OCI-LY1 (cell line): ENCODE results near the gene CD302.

Source experiments
- H2AFZ ChIP-seq: fragments of 200-600 bp; sonication (generic), shearing (Covaris generic); 2 replicates; pipeline ENCODE4 v1.6.0; 2014; ENCODE audit warnings: antibody characterized with exemption, mild to moderate bottlenecking, low read length
- H3F3A ChIP-seq: fragments of 200-600 bp; sonication (generic), shearing (Covaris generic); 2 replicates; pipeline ENCODE4 v1.6.0; 2014; ENCODE audit warnings: mild to moderate bottlenecking, antibody characterized with exemption, low read length, moderate library complexity; ENCODE audit not compliant: insufficient read depth
- H3K27ac ChIP-seq: fragments of 200-600 bp; sonication (generic); 2 replicates; pipeline ENCODE4 v1.5.1; 2014; ENCODE audit warnings: low read length, mixed run types, mild to moderate bottlenecking, low read depth; ENCODE audit not compliant: poor library complexity, severe bottlenecking
- H3K27me3 ChIP-seq: fragments of 200-600 bp; sonication (generic); 2 replicates; pipeline ENCODE4 v1.6.0; 2014; ENCODE audit warnings: antibody characterized with exemption, mild to moderate bottlenecking, low read length, moderate library complexity; ENCODE audit not compliant: insufficient read depth
- H3K36me3 ChIP-seq: fragments of 200-600 bp; sonication (generic); 2 replicates; pipeline ENCODE4 v1.6.1; 2014; ENCODE audit warnings: mild to moderate bottlenecking, antibody characterized with exemption, low read length, moderate library complexity, mixed read lengths; ENCODE audit not compliant: insufficient read depth
- H3K4me1 ChIP-seq: fragments of 200-600 bp; sonication (generic); 2 replicates; pipeline ENCODE4 v1.5.1; 2014; ENCODE audit warnings: mild to moderate bottlenecking, low read length, moderate library complexity; ENCODE audit not compliant: insufficient read depth, severe bottlenecking
- H3K4me2 ChIP-seq: fragments of 200-600 bp; sonication (generic), shearing (Covaris generic); 2 replicates; pipeline ENCODE4 v1.6.1; 2014; ENCODE audit warnings: low read length
- H3K4me3 ChIP-seq: fragments of 200-600 bp; sonication (generic); 2 replicates; pipeline ENCODE4 v1.5.1; 2014; ENCODE audit warnings: low read length, low read depth, mild to moderate bottlenecking, mixed read lengths; ENCODE audit not compliant: poor library complexity, severe bottlenecking
- H3K79me2 ChIP-seq: fragments of 200-600 bp; shearing (Covaris generic); 2 replicates; pipeline ENCODE4 v1.6.1; 2016; ENCODE audit warnings: mixed run types, low read length, mixed read lengths; ENCODE audit not compliant: insufficient read depth
- H3K9ac ChIP-seq: fragments of 200-600 bp; sonication (generic), shearing (Covaris generic); 2 replicates; pipeline ENCODE4 v1.6.1; 2014; ENCODE audit warnings: mild to moderate bottlenecking, low read length, mixed read lengths
- H3K9me2 ChIP-seq: fragments of 200-600 bp; sonication (generic), shearing (Covaris generic); 2 replicates; pipeline ENCODE4 v1.6.1; 2014; ENCODE audit warnings: low read depth, mild to moderate bottlenecking, low read length, mixed read lengths
- H3K9me3 ChIP-seq: fragments of 200-600 bp; shearing (Covaris generic); 2 replicates; pipeline ENCODE4 v1.6.1; 2014; ENCODE audit warnings: low read length, mixed read lengths
- H4K20me1 ChIP-seq: fragments of 200-600 bp; sonication (generic), shearing (Covaris generic); 2 replicates; pipeline ENCODE4 v1.6.0; 2016; ENCODE audit warnings: mild to moderate bottlenecking, low read length; ENCODE audit not compliant: insufficient read depth
- EZH2 ChIP-seq: fragments of 200-600 bp; sonication (generic), shearing (Covaris generic); IDR thresholded peaks from 2 replicates; pipeline ENCODE4 v1.8.0; 2017; ENCODE audit warnings: borderline replicate concordance, mixed run types, mild to moderate bottlenecking, antibody characterized with exemption, low read length, moderate library complexity, mixed read lengths
- TF ChIP-seq, protein P1 (sequence below): fragments of 200-600 bp; sonication (generic), shearing (Covaris generic); IDR thresholded peaks from 2 replicates; pipeline ENCODE4 v1.5.1; 2017; ENCODE audit warnings: mild to moderate bottlenecking, antibody characterized with exemption, low read length, moderate library complexity, mixed read lengths

Gene CD302

DNA sequence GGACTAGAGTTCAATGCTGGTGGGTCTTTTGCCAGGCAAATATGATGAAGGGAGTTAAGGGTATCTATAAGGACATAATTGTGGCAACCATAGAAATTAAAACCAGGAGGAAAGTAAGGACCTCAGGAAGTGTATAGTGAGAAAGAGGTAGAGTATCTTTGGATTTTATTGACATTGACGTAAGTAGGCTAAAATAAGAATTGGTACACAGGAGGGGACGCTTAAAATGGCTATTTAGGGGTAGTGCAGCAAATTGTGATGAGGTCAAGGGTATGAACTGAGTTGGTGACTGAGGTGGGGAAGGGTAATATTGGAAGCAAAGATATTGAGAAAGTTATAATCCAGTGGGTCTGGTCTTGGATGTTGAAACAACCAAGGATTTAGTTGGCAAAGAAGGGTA is 43.0 kb downstream of the CD302 start:
- peaks cover 92% of the 10 kb centered on the region for H3K36me3 ChIP-seq
- no peak overlapping the region for H2AFZ ChIP-seq
- no peak overlapping the region for H3K9ac ChIP-seq
- H3K27ac ChIP-seq: no peak overlapping the region
- no peaks in the 10 kb centered on the region for H3K9me3 ChIP-seq
- no peaks in the 10 kb centered on the region for H4K20me1 ChIP-seq
- peaks cover 8% of the 10 kb centered on the region; the same call in 1 of the 2 replicates for H3K79me2 ChIP-seq
- H3K9me2 ChIP-seq: no peaks in the 10 kb centered on the region
- H3K4me3 ChIP-seq: no peak overlapping the region
- TF ChIP-seq, protein P1, sequence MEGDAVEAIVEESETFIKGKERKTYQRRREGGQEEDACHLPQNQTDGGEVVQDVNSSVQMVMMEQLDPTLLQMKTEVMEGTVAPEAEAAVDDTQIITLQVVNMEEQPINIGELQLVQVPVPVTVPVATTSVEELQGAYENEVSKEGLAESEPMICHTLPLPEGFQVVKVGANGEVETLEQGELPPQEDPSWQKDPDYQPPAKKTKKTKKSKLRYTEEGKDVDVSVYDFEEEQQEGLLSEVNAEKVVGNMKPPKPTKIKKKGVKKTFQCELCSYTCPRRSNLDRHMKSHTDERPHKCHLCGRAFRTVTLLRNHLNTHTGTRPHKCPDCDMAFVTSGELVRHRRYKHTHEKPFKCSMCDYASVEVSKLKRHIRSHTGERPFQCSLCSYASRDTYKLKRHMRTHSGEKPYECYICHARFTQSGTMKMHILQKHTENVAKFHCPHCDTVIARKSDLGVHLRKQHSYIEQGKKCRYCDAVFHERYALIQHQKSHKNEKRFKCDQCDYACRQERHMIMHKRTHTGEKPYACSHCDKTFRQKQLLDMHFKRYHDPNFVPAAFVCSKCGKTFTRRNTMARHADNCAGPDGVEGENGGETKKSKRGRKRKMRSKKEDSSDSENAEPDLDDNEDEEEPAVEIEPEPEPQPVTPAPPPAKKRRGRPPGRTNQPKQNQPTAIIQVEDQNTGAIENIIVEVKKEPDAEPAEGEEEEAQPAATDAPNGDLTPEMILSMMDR: no peak
- no peak for TF ChIP-seq EZH2
- H3K27me3 ChIP-seq: no peaks in the 10 kb centered on the region
- no peak overlapping the region for H3K4me2 ChIP-seq
- H3F3A ChIP-seq: no peaks in the 10 kb centered on the region
- H3K4me1 ChIP-seq: no peaks in the 10 kb centered on the region

DNA sequence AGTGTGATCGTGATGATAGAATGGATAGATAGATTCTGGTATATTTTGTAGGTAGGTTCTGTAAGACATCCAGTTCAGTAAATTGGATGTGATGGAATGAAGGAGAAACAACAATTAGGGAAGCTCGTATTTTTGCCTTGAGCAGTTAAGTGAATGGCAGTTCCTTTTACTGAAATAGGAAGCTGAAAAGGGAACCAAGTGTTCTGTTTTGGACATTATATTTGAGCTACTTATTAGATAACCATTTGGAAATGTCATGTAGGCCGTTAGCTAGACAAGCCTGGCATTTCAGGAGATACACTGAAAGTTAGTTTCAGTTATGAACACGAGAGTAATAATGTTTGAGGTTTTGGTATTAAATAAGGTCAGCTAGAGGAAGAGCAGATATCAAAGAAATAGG is 44.2 kb downstream of the CD302 start:
- H3F3A ChIP-seq: no peaks in the 10 kb centered on the region
- TF ChIP-seq EZH2: no peak
- TF ChIP-seq, protein P1: no peak
- H3K79me2 ChIP-seq: peaks cover 8% of the 10 kb centered on the region; the same call in 1 of the 2 replicates
- no peaks in the 10 kb centered on the region for H3K27me3 ChIP-seq
- no peak overlapping the region for H3K9ac ChIP-seq
- no peaks in the 10 kb centered on the region for H4K20me1 ChIP-seq
- no peak overlapping the region for H3K27ac ChIP-seq
- no peak overlapping the region for H2AFZ ChIP-seq
- H3K9me2 ChIP-seq: no peaks in the 10 kb centered on the region
- H3K4me2 ChIP-seq: no peak overlapping the region
- H3K4me3 ChIP-seq: no peak overlapping the region
- H3K36me3 ChIP-seq: peaks cover 92% of the 10 kb centered on the region
- H3K9me3 ChIP-seq: no peaks in the 10 kb centered on the region
- no peaks in the 10 kb centered on the region for H3K4me1 ChIP-seq

DNA sequence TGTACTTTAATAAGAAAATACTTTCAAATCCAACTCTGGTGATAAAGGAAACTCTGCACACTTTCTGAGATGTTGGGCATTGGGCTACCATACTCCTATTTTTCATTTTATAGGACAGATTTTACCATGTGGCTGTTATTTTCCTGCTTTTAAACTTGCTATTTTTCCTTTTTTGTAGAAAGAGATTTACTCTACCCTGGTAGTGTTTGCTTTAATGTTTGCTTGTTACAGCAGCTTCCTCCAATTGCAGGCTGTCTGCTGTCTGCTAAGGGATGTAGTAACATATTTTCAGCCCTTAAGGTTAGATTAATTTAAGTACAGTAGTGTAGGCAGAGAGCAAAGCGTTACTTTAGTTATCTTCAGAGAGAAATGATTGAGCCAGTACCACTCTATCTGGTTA is 47.1 kb downstream of the CD302 start:
- Histone ChIP-seq H3K4me2 (no peak overlapping the region), H4K20me1 (no peaks in the 10 kb centered on the region), H3K9ac (no peak overlapping the region), H3K36me3 (peaks cover 92% of the 10 kb centered on the region), H3K4me1 (no peaks in the 10 kb centered on the region), H3K79me2 (peaks cover 8% of the 10 kb centered on the region; the same call in 1 of the 2 replicates), H3K27ac (no peak overlapping the region), H3F3A (no peaks in the 10 kb centered on the region), H3K9me3 (no peaks in the 10 kb centered on the region), H3K4me3 (no peak overlapping the region), H2AFZ (no peak overlapping the region), H3K27me3 (no peaks in the 10 kb centered on the region), H3K9me2 (no peaks in the 10 kb centered on the region)
- TF ChIP-seq, protein P1: no peak
- no peak for TF ChIP-seq EZH2
